ENCODE results near the gene CA14.

Gene CA14

GRCh38 chr1:150234309-150234565 is 23.3 kb upstream of the CA14 start:
- CTCF ChIA-PET = interaction anchor here (1.1 kb wide), 1 partner anchor 65 kb away, joined by 3 read pairs; no protein-coding TSS in a partner anchor
- H3K36me3 ChIP-seq (ENCODE audit: control insufficient read depth in 2 of 2, insufficient read depth in 1 of 2, low read length in 2 of 2) = peaks cover 22% of the 10 kb centered on the region in 2 experiments
- TF ChIP-seq ZNF488 (tag by site-specific recombination; IDR thresholded peaks at IDR 0.05) (no peak), ZNF600 (tag by site-specific recombination; IDR thresholded peaks at IDR 0.05) (0 out of 2 replicates have a peak, but pooled peaks have one; percentile 49), ZNF335 (tag by site-specific recombination; conservative IDR thresholded peaks at IDR 0.05) (peak; percentile 100), BCL11B (tag by site-specific recombination; IDR thresholded peaks at IDR 0.05; ENCODE audit: low read depth) (no peak), PRDM2 (tag by site-specific recombination; IDR thresholded peaks at IDR 0.05; ENCODE audit: borderline replicate concordance) (no peak), ZNF660 (tag by site-specific recombination; IDR thresholded peaks at IDR 0.05) (no peak), ZNF549 (tag by site-specific recombination; IDR thresholded peaks at IDR 0.05) (no peak), ZNF362 (tag by site-specific recombination; IDR thresholded peaks at IDR 0.05) (peak; percentile 100), ZNF112 (tag by site-specific recombination; IDR thresholded peaks at IDR 0.05) (no peak), ZNF48 (tag by site-specific recombination; IDR thresholded peaks at IDR 0.05) (no peak)
- TF ChIP-seq, protein P1, sequence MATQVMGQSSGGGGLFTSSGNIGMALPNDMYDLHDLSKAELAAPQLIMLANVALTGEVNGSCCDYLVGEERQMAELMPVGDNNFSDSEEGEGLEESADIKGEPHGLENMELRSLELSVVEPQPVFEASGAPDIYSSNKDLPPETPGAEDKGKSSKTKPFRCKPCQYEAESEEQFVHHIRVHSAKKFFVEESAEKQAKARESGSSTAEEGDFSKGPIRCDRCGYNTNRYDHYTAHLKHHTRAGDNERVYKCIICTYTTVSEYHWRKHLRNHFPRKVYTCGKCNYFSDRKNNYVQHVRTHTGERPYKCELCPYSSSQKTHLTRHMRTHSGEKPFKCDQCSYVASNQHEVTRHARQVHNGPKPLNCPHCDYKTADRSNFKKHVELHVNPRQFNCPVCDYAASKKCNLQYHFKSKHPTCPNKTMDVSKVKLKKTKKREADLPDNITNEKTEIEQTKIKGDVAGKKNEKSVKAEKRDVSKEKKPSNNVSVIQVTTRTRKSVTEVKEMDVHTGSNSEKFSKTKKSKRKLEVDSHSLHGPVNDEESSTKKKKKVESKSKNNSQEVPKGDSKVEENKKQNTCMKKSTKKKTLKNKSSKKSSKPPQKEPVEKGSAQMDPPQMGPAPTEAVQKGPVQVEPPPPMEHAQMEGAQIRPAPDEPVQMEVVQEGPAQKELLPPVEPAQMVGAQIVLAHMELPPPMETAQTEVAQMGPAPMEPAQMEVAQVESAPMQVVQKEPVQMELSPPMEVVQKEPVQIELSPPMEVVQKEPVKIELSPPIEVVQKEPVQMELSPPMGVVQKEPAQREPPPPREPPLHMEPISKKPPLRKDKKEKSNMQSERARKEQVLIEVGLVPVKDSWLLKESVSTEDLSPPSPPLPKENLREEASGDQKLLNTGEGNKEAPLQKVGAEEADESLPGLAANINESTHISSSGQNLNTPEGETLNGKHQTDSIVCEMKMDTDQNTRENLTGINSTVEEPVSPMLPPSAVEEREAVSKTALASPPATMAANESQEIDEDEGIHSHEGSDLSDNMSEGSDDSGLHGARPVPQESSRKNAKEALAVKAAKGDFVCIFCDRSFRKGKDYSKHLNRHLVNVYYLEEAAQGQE (tag by site-specific recombination; IDR thresholded peaks at IDR 0.05) = peak; percentile 16; the same call in 1 of the 2 replicates
- no peaks in the 10 kb centered on the region for H3K9me3 ChIP-seq (ENCODE audit: control insufficient read depth, insufficient read depth, low read depth, low read length)
- peak overlapping the region; percentile 82; the same call in 1 of the 2 replicates for H3K27ac ChIP-seq (ENCODE audit: extremely low read depth, low read depth, low read length)
- H3K4me3 ChIP-seq (ENCODE audit: low read depth, low read length) = peak overlapping the region; percentile 89
- POLR2A ChIA-PET = interaction anchor here (0.5 to 0.6 kb wide), 2 partner anchors 164 to 643 kb away, joined by 3 read pairs; no protein-coding TSS in a partner anchor
- H3K4me1 ChIP-seq (ENCODE audit: control insufficient read depth, insufficient read depth, low read length) = no peaks in the 10 kb centered on the region; the same call in 1 of the 2 replicates

GRCh38 chr1:150234566-150235293 is 22.8 kb upstream of the CA14 start:
- Histone ChIP-seq H3K4me3 (ENCODE audit: low read depth, low read length) (peak overlapping the region; percentile 89), H3K36me3 (ENCODE audit: control insufficient read depth in 2 of 2, insufficient read depth in 1 of 2, low read length in 2 of 2) (peaks cover 17 to 18% of the 10 kb centered on the region in 2 experiments), H3K4me1 (ENCODE audit: control insufficient read depth, insufficient read depth, low read length) (no peaks in the 10 kb centered on the region; the same call in 1 of the 2 replicates), H3K27ac (ENCODE audit: extremely low read depth, low read depth, low read length) (peak overlapping the region; percentile 82), H3K9me3 (ENCODE audit: control insufficient read depth, insufficient read depth, low read depth, low read length) (no peaks in the 10 kb centered on the region)
- ChIA-PET CTCF (interaction anchor here (0.7 kb wide), 1 partner anchor 72 kb away, joined by 4 read pairs; no protein-coding TSS in a partner anchor), POLR2A (no interaction called here)
- TF ChIP-seq ZEB2 (tag by site-specific recombination; IDR thresholded peaks at IDR 0.05) (peak; percentile 84), ZNF513 (tag by site-specific recombination; IDR thresholded peaks at IDR 0.05) (no peak), ZNF707 (tag by site-specific recombination; IDR thresholded peaks at IDR 0.05) (no peak), ZNF473 (tag by site-specific recombination; IDR thresholded peaks at IDR 0.05) (no peak)
- TF ChIP-seq, protein P2, sequence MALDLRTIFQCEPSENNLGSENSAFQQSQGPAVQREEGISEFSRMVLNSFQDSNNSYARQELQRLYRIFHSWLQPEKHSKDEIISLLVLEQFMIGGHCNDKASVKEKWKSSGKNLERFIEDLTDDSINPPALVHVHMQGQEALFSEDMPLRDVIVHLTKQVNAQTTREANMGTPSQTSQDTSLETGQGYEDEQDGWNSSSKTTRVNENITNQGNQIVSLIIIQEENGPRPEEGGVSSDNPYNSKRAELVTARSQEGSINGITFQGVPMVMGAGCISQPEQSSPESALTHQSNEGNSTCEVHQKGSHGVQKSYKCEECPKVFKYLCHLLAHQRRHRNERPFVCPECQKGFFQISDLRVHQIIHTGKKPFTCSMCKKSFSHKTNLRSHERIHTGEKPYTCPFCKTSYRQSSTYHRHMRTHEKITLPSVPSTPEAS (tag by site-specific recombination; IDR thresholded peaks at IDR 0.05) = no peak
- TF ChIP-seq, protein P3, sequence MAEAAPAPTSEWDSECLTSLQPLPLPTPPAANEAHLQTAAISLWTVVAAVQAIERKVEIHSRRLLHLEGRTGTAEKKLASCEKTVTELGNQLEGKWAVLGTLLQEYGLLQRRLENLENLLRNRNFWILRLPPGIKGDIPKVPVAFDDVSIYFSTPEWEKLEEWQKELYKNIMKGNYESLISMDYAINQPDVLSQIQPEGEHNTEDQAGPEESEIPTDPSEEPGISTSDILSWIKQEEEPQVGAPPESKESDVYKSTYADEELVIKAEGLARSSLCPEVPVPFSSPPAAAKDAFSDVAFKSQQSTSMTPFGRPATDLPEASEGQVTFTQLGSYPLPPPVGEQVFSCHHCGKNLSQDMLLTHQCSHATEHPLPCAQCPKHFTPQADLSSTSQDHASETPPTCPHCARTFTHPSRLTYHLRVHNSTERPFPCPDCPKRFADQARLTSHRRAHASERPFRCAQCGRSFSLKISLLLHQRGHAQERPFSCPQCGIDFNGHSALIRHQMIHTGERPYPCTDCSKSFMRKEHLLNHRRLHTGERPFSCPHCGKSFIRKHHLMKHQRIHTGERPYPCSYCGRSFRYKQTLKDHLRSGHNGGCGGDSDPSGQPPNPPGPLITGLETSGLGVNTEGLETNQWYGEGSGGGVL (tag by site-specific recombination; IDR thresholded peaks at IDR 0.05) = 0 out of 2 replicates have a peak, but pooled peaks have one; percentile 8
